Measurements from ENCODE around the gene BDH1.
"Not testable (repeated sequence)": the region's sequence is repeated elsewhere in the genome, so short reads cannot be mapped to it uniquely, and the experiment has no call there.

BDH1 gene

GRCh38 chr3:197590313-197590962 lies 34.7 kb upstream of the BDH1 start:
- ChIA-PET CTCF (interaction anchor here (1.4 to 4.5 kb wide), 2 partner anchors 8 to 84 kb away, joined by 3 to 31 read pairs; no protein-coding TSS in a partner anchor), POLR2A (no interaction called here)
- peak; percentile 2 for DNase-seq (ENCODE audit: extremely low spot score)
- no peak for TF ChIP-seq CTCF (IDR thresholded peaks at IDR 0.05; ENCODE audit: control extremely low read depth, extremely low read depth, low read depth, missing control alignments)

- DNase-seq (ENCODE audit: extremely low spot score) = peak; percentile 0
- ChIA-PET POLR2A (no interaction called here), CTCF (interaction anchor here (1.4 to 4.5 kb wide), 2 partner anchors 9 to 84 kb away, joined by 3 to 31 read pairs; no protein-coding TSS in a partner anchor)
- no peak for TF ChIP-seq CTCF (IDR thresholded peaks at IDR 0.05; ENCODE audit: control extremely low read depth, extremely low read depth, low read depth, missing control alignments)
These were observed 33.8 kb upstream of the BDH1 start for GRCh38 chr3:197589545-197589944.

- CTCF ChIA-PET = interaction anchor here (1.1 to 4.5 kb wide), 2 partner anchors 12 to 30 kb away, joined by 4 to 31 read pairs; no protein-coding TSS in a partner anchor
- POLR2A ChIA-PET; DNase-seq (ENCODE audit: extremely low spot score): not testable (repeated sequence)
These were observed 31.0 kb upstream of the BDH1 start for GRCh38 chr3:197586768-197587167.

GRCh38 chr3:197586181-197586580 lies 30.4 kb upstream of the BDH1 start:
- CTCF ChIA-PET = interaction anchor here (1.1 to 4.5 kb wide), 2 partner anchors 13 to 31 kb away, joined by 4 to 31 read pairs; no protein-coding TSS in a partner anchor
- no peak for TF ChIP-seq CTCF (IDR thresholded peaks at IDR 0.05; ENCODE audit: control extremely low read depth, extremely low read depth, low read depth, missing control alignments)
- POLR2A ChIA-PET = no interaction called here
- no peak for DNase-seq (ENCODE audit: extremely low spot score)

- POLR2A ChIA-PET = no interaction called here
- CTCF ChIA-PET = interaction anchor here (0.9 kb wide), 1 partner anchor 13 kb away, joined by 3 read pairs; no protein-coding TSS in a partner anchor
- DNase-seq (ENCODE audit: extremely low spot score) = no peak
- TF ChIP-seq CTCF (IDR thresholded peaks at IDR 0.05; ENCODE audit: control extremely low read depth, extremely low read depth, low read depth, missing control alignments) = no peak
These were observed 29.0 kb upstream of the BDH1 start for GRCh38 chr3:197584733-197585132.

- DNase-seq (ENCODE audit: extremely low spot score) = no peak
- ChIA-PET CTCF (interaction anchor here (0.6 kb wide), 1 partner anchor 16 kb away, joined by 3 read pairs; no protein-coding TSS in a partner anchor), POLR2A (no interaction called here)
- no peak for TF ChIP-seq CTCF (IDR thresholded peaks at IDR 0.05; ENCODE audit: control extremely low read depth, extremely low read depth, low read depth, missing control alignments)
These were observed 27.6 kb upstream of the BDH1 start for GRCh38 chr3:197583371-197583770.

- no peak for DNase-seq (ENCODE audit: extremely low spot score)
- no peak for TF ChIP-seq CTCF (IDR thresholded peaks at IDR 0.05; ENCODE audit: control extremely low read depth, extremely low read depth, low read depth, missing control alignments)
- CTCF ChIA-PET = interaction anchor here (1.3 kb wide), 1 partner anchor 17 kb away, joined by 3 read pairs; no protein-coding TSS in a partner anchor
- POLR2A ChIA-PET = no interaction called here
These were observed 24.5 kb upstream of the BDH1 start for GRCh38 chr3:197580253-197580691.

All from GM10248 (cell line).